HG03280 (cell line): ENCODE results near the gene BCL2L12.
A peak's percentile ranks its signal among the peaks of the same experiment; 100 is the strongest.

ENCODE experiments used
- ATAC-seq: cut with Tn5 transposase; IDR thresholded peaks from one replicate; pipeline ENCODE4 v1.9.1; 2021; ENCODE audit warnings: mild to moderate bottlenecking, moderate library complexity; ENCODE audit not compliant: unreplicated experiment

BCL2L12 gene

DNA sequence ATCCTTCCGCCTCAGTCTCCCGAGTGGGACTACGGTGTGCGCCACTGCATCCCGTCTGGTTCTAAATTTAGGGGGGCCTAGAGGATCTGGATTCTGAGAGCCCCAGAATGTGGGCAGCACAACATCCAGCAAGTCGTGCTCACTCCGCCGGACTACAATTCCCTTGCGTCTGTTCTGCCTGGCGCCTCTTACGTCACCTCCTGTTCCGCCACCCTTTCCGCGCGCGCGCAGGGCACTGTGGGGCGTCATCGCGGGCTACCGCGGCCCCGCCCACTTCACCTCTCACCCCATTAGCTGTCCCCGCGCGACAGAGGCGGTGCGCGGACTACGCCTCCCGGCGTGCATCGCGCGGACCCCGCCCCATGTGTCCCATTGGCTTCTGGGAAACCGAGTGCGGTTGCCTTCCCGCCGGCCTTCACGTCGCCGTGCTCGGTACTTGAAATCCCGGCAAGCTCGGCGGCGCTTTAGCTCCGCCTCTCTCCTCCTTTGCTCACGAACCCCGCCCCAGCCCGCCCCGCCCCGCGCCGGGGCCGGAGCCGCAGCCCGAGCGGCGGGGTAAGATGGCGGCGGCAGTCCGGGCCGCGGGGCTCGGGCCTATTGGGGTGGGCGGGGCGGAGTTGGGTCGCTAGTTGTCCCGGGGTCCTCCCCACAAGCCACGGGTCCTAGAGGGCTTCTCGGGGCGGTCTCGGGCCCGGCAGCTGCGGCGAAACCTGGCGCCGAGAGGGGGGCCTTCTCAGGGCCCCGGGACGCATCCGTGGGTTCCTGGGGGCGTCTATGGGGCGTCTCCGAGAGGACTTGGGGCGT, 23.8 kb upstream of the BCL2L12 start, which contains the start of gene SCAF1:
Gene SCAF1, plus strand, starts transcription at position 522 of the 804 bp plus-strand sequence. CDS start 2,818 bp downstream, outside the sequence.
- ATAC-seq: peak; percentile 67

DNA sequence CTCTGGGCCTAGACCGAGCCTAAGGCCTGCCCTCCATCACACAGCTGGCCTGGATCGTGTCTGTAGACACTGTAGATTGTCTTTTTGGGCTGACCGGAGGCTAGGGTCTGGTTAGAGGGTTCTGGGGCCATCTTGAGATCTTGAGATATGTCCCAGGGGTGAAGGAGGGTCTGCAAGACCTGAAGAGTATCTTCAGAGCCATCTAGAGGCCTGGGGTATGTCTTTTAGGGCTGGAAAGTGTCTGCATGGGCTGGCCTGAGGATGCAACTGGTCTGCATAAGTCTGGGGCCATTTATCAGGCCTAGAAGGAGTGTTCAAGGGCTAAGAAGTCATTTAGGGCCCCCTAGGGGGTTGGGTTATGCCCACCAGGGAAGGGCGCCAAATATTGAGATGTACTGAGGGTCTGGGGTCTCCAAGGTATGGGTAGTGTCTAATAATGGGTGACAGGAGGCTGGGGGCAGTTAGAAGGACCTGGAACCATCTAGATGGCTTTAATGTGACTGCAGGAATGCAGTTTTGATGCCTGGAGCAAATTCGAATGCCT, 23.2 kb upstream of the BCL2L12 start:
- no peak for ATAC-seq

DNA sequence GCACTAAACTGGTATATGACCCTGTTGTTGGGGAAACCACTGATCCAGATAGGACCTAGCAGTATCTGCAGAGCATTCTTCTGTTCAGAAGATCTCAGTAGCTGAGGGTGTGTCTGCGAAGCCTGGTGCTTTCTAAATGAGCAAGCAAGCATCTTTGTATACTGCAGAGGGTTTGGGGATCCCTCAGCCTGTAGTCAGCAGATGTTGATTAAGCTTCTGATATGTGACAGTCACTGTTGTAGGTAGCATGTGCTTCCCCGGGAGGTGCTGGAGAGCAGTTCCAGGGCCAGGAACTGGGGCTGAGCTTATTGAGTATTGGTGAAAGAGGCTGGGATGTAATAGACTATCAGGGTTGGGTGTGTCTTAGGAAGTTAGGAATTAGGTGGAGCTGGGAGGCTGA, 22.3 kb upstream of the BCL2L12 start:
- ATAC-seq: no peak

DNA sequence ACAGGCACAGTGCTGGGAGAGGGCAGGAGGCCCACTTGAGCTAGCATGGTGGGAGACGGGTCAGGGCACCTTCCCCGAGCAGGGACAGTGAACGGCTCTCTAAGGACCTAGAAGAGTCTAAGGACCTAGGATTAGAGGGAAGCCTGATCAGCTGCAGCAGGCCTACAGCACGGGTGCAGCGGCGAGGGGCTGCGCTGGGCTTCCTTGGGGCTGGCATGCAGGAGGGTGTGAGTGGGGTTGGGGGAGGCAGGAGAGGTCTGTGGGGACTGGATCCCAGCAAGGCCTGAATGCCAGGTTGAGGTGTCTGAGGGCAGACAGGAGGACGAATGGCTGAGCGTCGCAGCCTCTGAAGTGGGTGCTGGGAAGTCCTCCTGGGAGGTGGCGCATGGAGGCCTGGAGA, 20.1 kb upstream of the BCL2L12 start:
- ATAC-seq: no peak

DNA sequence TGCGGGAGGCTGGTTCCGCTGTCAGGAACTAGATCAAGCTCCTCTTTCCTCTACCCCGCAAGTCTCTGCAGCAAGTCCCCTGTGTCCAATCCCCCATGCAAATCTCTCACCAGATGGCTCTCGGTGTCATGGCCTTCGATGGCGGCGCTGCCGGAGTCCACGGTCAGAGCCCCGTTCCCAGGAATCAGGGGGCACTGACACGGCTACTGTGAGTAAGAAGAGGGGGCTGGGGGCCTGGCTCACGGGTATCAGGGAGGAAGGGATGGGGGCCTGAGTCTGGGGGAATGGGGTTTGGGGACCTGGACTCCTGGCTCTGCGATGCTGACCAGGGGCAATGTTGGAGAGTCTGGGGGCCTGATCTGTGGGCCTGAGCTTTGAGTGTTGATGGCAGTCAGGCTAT, 19.7 kb upstream of the BCL2L12 start:
- no peak for ATAC-seq

DNA sequence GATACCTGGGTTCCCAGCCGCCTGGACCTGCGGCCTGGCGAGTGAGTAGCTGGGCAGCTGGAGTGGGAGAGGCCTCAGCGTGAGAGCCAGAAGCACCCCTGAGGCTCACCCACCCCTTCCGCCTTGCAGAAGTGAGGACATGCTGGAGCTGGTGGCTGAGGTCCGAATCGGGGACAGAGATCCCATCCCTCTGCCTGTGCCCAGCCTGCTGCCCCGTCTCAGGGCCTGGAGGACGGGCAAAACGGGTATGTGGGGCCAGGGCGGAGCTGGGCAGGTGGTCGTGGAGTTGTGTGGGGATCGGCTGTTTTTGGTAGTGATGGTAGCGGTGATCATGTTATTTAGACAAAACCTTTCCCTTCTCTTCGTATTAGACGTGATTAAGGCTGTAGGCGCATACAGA, 19.1 kb upstream of the BCL2L12 start:
- ATAC-seq: no peak

DNA sequence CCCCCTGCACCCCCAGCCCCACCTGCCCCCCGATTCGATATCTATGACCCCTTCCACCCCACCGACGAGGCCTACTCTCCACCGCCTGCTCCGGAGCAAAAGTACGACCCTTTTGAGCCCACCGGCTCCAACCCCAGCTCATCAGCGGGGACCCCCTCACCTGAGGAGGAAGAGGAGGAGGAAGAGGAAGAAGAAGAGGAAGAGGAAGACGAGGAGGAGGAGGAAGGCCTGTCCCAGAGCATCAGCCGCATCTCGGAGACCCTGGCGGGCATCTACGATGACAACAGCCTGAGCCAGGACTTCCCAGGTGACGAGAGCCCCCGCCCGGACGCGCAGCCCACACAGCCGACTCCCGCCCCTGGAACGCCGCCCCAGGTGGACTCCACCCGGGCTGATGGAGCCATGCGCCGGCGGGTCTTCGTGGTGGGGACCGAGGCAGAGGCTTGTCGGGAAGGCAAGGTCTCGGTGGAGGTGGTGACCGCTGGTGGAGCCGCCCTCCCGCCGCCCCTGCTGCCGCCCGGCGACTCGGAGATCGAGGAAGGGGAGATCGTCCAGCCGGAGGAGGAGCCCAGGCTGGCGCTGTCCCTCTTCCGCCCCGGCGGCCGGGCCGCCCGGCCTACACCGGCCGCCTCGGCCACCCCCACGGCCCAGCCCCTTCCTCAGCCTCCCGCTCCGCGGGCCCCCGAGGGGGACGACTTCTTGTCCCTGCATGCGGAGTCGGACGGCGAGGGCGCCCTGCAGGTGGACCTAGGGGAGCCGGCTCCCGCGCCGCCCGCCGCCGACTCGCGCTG, 14.5 kb upstream of the BCL2L12 start:
- ATAC-seq: no peak

DNA sequence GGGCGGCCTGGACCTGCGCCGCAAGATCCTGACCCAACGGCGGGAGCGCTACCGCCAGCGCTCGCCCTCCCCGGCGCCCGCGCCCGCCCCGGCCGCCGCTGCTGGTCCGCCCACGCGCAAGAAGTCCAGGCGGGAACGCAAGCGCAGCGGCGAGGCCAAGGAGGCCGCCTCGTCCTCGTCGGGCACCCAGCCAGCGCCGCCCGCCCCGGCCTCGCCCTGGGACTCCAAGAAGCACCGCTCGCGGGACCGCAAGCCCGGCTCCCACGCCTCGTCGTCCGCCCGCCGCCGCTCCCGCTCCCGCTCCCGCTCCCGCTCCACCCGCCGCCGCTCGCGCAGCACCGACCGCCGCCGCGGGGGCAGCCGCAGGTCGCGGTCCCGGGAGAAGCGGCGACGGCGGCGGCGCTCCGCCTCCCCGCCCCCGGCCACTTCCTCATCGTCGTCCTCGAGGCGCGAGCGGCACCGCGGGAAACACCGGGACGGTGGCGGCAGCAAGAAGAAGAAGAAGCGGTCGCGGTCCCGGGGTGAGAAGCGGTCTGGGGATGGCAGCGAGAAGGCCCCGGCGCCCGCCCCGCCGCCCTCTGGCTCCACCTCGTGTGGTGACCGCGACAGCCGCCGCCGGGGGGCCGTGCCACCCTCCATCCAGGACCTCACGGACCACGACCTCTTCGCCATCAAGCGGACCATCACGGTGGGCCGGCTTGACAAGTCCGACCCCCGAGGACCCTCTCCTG, 13.7 kb upstream of the BCL2L12 start:
- ATAC-seq: no peak

DNA sequence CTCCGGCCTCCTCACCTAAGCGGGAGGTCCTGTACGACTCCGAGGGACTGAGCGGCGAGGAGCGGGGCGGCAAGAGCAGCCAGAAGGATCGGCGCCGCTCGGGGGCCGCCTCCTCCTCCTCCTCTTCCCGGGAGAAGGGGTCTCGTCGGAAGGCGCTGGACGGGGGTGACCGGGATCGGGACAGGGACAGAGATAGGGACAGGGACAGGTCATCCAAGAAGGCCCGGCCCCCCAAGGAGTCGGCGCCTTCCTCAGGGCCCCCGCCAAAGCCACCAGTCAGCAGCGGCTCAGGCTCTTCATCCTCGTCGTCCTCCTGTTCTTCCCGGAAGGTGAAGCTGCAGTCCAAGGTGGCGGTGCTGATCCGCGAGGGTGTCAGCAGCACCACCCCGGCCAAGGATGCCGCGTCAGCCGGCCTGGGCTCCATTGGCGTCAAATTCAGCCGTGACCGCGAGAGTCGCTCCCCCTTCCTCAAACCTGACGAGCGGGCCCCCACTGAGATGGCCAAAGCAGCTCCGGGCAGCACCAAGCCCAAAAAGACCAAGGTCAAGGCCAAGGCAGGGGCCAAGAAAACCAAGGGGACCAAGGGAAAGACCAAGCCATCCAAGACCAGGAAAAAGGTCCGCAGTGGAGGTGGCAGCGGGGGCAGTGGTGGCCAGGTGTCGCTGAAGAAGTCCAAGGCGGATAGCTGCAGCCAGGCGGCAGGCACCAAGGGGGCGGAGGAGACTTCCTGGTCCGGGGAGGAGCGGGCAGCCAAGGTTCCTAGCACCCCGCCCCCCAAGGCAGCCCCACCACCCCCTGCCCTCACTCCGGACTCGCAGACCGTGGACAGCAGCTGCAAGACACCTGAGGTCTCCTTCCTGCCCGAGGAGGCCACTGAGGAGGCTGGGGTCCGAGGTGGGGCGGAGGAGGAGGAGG, 12.9 kb upstream of the BCL2L12 start:
- no peak for ATAC-seq

DNA sequence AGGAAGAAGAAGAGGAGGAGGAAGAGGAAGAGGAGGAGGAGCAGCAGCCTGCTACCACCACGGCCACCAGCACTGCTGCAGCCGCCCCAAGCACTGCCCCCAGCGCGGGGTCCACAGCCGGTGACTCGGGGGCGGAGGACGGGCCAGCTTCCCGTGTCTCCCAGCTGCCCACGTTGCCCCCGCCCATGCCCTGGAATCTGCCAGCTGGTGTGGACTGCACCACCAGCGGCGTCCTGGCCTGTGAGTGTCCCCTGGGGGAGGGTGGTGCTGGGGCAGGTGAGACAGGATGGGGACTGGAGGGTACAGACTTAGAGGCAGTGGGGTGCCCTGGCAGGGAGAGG, 12.3 kb upstream of the BCL2L12 start:
- ATAC-seq: no peak

DNA sequence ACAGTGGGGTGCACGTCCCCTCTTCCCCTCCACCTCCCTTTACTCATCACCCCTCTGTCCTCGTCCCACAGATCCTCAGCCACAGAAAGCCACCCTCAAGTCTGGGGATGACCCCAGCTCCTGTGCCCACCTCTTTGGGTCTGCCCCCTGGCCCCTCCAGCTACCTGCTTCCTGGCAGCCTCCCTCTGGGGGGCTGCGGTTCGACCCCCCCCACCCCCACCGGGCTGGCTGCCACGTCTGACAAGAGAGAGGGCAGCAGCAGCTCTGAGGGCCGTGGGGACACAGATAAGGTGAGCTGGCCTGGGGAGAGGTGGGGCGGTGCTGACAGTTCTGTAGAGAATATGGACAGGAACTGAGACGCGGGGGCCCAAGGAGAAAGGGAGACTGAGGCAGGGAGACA, 11.2 kb upstream of the BCL2L12 start:
- no peak for ATAC-seq

DNA sequence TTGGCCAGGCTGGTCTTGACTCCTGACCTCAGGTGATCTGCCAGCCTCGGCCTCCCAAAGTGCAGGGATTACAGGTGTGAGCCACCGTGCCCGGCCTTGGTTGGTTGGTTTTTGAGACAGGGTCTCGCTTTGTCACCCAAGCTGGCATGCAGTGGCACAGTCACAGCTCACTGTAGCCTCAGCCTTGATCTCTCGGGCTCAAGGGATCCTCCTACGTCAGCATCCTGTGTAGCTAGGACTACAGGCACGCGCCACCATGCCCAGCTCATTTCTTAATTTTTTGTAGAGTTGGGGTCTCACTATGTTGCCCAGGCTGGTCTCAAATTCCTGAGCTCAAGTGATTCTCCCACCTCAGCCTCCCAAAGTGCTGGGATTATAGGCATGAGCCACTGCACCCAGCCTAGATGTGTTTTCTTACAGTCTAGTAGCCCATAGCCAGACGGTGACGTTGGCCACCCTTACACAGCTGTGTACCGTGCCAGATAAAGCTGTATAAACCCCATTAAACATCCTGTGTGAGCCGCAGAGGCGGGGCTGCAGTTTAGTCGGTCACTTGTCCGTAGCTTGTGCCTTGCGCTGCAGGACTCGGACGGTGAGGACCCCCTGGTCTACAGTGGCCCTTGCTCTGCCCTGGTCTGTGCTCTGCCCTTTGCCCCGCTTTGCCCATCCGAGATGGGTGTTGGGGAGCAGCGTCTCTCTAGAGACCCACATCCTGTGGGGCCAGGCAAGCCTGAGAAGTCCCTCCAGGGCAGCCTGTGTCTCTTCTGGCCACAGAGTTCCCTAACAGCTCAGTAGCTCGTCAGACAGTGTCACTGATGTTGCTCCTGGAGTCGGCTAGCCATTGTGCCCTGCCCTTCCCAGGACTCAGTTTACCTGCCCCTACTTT, 9.9 kb upstream of the BCL2L12 start:
- ATAC-seq: no peak

DNA sequence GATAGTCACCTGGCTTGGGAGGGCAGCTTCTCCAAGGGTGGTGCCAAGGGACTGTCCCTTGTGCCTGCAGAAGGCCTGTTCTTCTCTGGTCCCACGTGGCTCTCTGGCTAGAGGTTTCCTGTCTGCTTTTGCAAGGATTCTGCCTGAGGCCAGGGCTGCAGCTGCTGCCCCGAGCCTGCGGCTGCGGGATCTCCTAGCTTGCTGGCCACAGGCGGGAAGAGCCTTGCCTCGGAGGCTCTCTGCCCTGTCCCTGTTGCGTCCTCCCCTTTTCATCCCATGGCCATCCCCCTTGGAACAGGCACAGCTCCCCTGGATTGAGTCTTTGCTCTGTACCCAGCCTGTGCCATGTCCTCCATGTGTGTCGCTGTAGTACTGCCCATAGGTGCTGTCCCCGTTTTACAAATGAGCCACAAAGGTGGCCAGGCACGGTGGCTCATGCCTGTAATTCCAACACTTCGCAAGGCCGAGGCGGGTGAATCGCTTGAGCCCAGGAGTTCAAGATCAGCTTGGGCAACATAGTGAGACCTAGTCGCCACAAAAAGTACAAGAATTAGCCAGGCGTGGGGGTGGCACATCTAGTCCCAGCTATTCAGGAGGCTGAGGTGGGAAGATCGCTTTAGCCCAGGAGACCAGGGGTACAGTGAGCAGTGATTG, 9.2 kb upstream of the BCL2L12 start:
- ATAC-seq: no peak

DNA sequence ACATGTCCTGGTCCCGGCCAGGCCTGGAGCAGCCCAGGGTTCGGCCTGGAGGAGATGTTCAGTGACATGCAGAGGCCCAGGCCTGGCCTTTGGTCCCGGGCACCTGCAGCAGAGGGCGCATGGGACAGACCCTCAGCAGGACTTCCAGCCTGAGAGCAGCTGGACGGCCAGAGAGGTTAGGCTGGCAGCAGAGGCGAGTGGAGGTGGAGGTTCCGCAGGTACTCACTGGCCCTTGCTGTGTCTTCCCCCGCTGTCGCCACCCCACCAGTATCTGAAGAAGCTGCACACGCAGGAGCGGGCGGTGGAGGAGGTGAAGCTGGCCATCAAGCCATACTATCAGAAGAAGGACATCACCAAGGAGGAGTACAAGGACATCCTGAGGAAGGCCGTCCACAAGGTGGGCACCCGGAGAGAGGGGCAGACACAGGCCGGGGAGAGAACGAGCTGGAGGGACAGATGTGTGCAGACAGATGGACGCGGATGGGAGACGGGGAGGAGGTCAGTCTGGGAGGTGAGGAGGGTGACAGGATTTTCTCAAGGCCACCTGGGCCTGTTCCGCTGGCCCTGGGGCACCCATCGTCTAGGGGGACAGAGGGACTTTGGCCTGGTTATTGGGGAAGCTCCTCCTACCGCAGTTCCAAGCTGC, 8.1 kb upstream of the BCL2L12 start:
- ATAC-seq: no peak

DNA sequence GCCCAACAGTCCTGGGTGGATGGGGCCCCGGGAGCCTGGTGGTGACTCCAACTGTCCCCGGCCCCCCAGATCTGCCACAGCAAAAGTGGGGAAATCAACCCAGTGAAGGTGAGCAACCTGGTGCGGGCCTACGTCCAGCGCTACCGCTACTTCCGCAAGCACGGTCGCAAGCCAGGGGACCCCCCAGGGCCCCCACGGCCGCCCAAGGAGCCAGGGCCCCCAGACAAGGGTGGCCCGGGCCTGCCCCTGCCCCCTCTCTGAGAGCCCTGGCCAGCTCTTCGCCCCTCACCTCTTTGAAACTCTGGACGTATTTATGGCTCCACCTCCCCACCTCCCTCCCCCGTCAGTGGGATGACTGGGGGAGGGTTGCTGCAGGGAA, 7.6 kb upstream of the BCL2L12 start:
- ATAC-seq: no peak

DNA sequence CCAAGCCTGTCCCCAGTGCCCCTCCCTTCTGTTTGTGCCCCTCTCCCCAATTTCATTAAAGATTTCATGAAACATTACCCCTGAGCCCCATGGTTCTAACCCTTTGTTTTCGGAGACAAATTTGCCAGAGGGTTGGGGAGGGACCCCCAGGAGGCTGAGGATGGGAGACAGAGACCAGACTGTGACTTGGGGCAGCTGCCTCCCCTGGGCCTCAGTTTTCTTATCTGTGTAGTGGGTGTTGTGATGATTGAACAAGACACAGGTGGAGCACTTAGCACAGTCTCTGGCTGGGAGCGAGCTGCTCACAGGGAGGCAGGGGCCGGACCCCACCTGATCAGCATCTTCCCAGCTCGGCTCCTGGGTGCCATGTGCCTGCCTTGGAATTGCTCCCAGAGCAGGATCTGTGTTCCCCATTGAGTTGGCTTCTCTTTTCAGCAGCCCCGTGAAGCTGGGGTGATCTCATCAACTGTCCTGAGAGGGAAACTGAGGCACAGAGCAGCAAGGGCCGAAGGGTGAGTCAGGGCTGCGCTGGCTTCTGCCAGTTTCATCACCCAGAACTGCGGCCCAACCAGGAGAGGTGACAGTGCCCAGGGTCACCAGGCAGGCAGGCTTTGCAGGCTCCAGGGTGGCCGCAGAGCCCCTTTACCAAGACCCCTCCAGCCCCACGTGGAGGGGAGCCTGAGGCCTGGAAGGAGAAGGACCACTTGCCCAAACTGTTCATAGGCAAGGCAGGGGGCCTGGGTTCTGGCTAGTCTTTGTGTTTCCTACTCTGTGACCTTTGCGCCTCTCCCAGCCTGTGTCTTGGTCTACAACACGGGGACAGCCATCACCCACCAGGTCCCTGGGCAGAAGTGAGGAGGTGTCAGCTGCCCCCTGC, 6.9 kb upstream of the BCL2L12 start:
- ATAC-seq: no peak

DNA sequence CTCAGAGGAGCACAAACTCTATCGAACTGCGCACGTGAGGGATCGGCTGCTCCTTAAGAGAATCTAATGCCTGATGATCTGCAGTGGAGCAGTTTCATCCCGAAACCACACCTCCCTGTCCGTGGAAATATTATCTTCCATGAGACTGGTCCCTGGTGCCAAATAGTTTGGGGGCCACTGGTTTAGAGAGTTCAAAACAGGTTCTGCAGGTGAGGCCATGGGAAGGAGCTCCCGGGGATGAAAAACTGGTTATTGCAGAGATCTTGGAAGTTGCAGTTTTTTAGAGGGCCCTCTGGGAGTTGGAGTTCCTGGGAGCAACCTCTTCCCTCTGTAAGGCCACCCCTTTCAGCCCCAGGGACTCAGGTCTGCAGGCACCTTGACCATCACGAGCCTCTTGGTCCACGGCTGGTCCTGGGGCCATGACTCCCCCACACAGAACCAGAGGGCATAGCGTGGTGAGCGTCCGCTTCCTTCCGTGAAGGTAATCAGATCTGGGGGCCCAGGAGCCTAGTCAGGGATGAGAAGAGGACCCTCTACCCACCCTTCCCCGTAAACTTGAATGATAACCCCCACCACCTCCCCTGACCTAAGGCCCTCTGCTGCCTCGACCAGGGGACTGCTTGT, 5.3 kb upstream of the BCL2L12 start:
- ATAC-seq: no peak
